Cardiac fibroblast (primary cell): Measurements from ENCODE around the gene CPN2.

Experiments
- DNase-seq, 2 donors: peaks; one replicate each; pipeline versions ENCODE4 v3.0.0 to v3.0.0-alpha.2; 2010; ENCODE audit warnings: low read depth in 2 of 2
- H3K4me3 ChIP-seq, 2 donors: replicated peaks in 1 of 2; 1 replicate in 1 of 2; 2 replicates in 1 of 2; pipeline ENCODE4 v1.5.1; 2011; ENCODE audit warnings: low read depth in 2 of 2, low read length in 2 of 2, mild to moderate bottlenecking in 2 of 2, moderate library complexity in 1 of 2
- TF ChIP-seq, protein P1 (sequence below): IDR thresholded peaks from one replicate; pipeline ENCODE4 v1.5.1; 2011; ENCODE audit warnings: low read depth, mild to moderate bottlenecking, low read length, inconsistent platforms

The CPN2 gene

DNA sequence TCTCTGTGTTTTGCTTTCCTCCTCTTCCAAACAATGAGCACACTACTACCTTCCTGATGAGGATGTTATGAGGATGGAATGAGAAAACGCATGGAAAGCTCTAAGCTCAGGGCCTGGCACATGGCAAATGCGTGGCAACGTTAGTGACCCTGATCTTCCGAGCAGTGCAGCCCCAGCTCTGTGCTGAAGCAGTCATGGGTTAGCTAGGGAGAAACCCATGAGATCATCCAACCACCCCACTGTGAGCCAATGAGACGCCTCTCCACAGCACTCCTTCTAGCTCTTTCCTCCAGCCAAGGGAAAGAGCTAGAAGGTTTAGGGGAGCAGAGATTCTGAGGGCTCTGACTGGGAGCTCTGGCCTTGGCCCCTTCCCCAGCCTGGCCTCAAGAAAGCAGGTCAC is 4.5 kb downstream of the CPN2 start:
- no peak overlapping the region for H3K4me3 ChIP-seq
- no peak for DNase-seq
- TF ChIP-seq, protein P1, sequence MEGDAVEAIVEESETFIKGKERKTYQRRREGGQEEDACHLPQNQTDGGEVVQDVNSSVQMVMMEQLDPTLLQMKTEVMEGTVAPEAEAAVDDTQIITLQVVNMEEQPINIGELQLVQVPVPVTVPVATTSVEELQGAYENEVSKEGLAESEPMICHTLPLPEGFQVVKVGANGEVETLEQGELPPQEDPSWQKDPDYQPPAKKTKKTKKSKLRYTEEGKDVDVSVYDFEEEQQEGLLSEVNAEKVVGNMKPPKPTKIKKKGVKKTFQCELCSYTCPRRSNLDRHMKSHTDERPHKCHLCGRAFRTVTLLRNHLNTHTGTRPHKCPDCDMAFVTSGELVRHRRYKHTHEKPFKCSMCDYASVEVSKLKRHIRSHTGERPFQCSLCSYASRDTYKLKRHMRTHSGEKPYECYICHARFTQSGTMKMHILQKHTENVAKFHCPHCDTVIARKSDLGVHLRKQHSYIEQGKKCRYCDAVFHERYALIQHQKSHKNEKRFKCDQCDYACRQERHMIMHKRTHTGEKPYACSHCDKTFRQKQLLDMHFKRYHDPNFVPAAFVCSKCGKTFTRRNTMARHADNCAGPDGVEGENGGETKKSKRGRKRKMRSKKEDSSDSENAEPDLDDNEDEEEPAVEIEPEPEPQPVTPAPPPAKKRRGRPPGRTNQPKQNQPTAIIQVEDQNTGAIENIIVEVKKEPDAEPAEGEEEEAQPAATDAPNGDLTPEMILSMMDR: no peak

DNA sequence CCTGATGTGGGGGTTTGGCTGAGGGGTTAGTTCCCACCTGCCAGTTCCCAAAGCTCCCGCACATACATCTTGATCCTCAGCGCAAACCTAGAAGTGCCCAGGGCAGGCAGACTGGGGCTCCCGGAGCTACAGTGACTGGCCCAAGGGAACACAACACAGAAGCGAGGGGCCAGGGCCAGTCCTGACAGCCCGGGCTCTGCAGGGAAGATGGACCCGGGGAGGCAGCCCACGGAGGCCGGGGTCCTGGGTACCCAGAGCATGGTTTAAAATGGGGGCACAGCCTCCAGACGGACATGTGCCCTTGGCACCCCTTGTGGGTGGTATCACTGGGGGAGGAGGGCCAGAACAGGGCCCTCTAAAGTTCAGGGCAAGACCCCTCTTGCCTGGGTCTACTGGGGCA is 5.1 kb downstream of the CPN2 start:
- no peak overlapping the region for H3K4me3 ChIP-seq
- TF ChIP-seq, protein P1: no peak
- no peak for DNase-seq

DNA sequence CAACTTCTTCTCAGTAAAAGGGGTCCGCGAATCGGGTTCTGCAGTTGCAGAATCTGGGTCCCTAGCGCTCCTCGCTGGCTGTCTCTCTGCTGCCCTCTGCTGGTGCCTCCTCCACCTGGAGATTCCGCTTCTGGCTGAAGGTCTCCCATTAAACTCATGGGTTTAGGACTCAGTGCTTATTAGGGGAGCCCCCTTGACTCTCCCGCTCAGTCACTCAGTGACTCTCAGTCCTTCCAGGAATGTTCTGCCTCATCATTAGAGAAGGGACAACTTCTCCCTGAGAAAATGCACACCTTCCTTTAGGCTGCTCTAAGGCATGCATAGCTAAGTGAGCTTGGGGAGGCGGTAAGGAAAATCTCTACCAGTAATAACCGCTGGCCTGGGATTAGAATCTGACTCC is 7.1 kb downstream of the CPN2 start:
- DNase-seq: peak; percentile 68 to 70
- TF ChIP-seq, protein P1: peak; percentile 97
- H3K4me3 ChIP-seq: no peak overlapping the region

DNA sequence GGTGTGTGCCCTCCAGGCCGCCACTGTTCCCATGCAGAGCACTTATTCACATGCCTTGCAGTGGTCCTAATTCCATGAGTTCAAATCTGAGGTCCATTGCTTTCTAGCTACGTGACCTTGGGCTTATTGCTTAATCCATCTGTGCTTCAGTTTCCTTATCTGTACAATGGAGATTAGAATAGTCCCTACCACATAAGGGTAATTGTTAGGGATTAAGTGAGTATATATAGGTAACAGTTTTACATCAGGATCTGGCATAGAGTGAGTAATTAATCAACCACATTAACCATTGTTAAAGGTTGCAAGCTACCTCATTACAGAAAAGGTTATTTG is 7.6 kb downstream of the CPN2 start:
- TF ChIP-seq, protein P1: no peak
- H3K4me3 ChIP-seq: no peak overlapping the region
- no peak for DNase-seq

DNA sequence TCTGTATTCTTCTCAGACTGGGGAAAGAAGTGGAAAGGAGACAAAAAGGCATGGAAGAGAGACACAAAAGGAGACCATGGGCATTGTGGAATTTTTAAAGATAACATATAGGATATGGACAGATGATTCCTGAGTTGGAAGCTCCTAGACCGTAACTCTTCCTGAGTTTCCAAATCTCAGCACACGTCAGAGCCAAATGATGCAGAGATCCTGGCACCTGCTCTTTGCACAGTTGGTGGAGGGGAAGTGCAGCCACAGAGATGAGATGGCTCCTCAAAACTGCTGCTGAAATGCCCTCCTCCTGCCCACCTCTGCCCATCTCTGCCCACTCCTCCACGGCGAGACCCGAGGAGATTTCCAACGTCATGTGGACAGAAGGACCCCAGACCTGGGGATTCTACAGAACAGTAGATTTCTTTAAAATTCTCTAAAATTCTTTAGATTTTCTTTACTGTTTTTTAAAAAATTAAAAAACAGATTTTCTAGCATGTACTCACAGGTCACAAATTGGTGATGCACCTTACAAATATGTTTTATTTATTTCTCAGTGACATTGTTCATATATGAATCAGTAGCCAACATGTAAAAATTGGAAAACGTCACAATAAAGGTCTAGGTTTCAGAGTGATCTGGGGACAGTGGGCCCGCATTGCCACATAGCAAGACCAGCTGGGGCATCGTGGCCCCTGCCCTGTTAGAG is 8.1 kb downstream of the CPN2 start:
- TF ChIP-seq, protein P1: no peak

DNA sequence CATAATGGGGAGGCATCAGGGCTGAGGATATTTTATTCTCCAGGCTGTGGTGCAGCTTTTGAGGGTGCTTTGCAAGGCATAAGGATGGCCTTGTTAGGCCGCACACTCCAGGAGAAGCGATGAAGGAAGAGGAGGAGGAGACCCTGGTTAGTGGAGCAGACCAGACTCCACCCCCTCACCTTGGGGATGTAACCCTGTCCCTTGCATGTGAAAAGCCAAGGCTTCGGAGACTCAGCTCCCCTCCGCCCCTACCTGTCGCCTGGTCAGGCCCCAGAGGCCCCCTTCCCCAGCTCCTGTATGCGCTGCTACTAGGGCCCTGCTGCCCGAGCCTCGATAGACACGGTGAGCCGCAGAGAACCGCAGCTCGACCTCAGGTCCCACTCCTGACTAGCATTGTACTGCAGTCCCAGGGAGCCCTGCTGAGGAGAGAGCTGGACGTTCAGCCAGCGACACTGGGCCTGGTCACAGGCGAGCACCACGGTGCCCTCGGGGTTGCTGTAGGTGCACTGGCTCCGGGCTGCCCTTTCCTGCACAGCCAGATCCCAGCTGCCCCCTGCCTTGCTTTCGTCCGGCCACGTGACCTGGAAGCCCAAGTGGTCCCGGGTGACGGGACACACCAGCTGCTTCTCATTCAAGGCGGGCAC is 10.2 kb downstream of the CPN2 start:
- H3K4me3 ChIP-seq: no peak overlapping the region
- DNase-seq: no peak
- TF ChIP-seq, protein P1: no peak

More for the DNA sequence above, 8.1 kb downstream of the CPN2 start:
- peak in 1 of 2 donors; percentile 32 for DNase-seq
- H3K4me3 ChIP-seq: no peak overlapping the region

DNA sequence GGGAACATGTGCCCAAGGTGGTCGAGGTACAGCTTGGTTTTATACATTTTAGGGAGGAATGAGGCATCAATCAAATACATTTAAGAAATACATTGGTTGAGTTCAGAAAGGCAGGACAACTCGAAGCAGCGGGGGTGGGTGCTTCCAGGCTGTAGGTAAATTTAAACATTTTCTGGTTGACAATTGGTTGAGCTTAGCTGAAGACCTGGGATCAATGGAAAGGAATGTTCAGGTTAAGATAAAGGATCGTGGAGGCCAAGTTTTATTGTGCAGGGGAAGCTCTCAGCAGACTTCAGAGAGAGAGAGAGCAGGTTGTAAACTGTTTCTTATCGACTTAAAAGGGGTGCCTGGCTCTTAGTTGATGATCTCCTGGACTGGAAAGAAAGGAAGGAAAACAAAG is 11.3 kb downstream of the CPN2 start:
- TF ChIP-seq, protein P1: no peak
- no peak overlapping the region for H3K4me3 ChIP-seq
- no peak for DNase-seq
